ENCODE data around the gene COPB1. TPM values are rescaled to one million over a fixed set of nuclear protein-coding genes. Genes with fewer than 3 reads are reported as not detected.

Gene COPB1
- total and polyA plus RNA-seq, 2 of the 13 experiments (the other 11 are each of a cell fraction or from before 2014, with no cell fraction given): 114 to 195 TPM

GRCh38 chr11:14499560-14500180, at the start of gene COPB1 (continued):
- TF ChIP-seq HOMEZ (CRISPR knock-in tag; IDR thresholded peaks at IDR 0.05; ENCODE audit: low read depth) (peak; percentile 70; the same call in 1 of the 2 replicates), NCOA1 (CRISPR knock-in tag; IDR thresholded peaks at IDR 0.05) (no peak), ELF4 (CRISPR knock-in tag; IDR thresholded peaks at IDR 0.05; ENCODE audit: borderline replicate concordance) (no peak; the same call in 1 of the 2 replicates), AKAP8 (CRISPR knock-in tag; IDR thresholded peaks at IDR 0.05) (no peak), KLF13 (CRISPR knock-in tag; IDR thresholded peaks at IDR 0.05) (no peak), ZNF367 (CRISPR knock-in tag; IDR thresholded peaks at IDR 0.05; ENCODE audit: borderline replicate concordance) (no peak), BCL3 (CRISPR knock-in tag; IDR thresholded peaks at IDR 0.05) (peak; percentile 66; the same call in 1 of the 2 replicates), ZGPAT (CRISPR knock-in tag; IDR thresholded peaks at IDR 0.05) (peak; percentile 70), KAT2B (IDR thresholded peaks at IDR 0.05; ENCODE audit: borderline replicate concordance, low read depth, low read length) (no peak), ZBTB33 (CRISPR knock-in tag; IDR thresholded peaks at IDR 0.05) (no peak), ZNF256 (CRISPR knock-in tag; conservative IDR thresholded peaks at IDR 0.05) (no peak), FOXK2 (IDR thresholded peaks at IDR 0.05) (no peak), GMEB1 (CRISPR knock-in tag; IDR thresholded peaks at IDR 0.05; ENCODE audit: borderline replicate concordance) (peak; percentile 66; the same call in 1 of the 2 replicates), NR2F2 (IDR thresholded peaks at IDR 0.05; ENCODE audit: borderline replicate concordance, low read depth) (no peak), KLF12 (CRISPR knock-in tag; IDR thresholded peaks at IDR 0.05; ENCODE audit: borderline replicate concordance) (0 out of 2 replicates have a peak, but pooled peaks have one; percentile 31), KDM5A (IDR thresholded peaks at IDR 0.05; ENCODE audit: borderline replicate concordance, low read length) (peak; percentile 89; the same call in 1 of the 2 replicates), ZNF513 (CRISPR knock-in tag; conservative IDR thresholded peaks at IDR 0.05) (no peak)
